HepG2 (cell line): Measurements from ENCODE around the gene ELOVL5.

Experiments
- KAT8 ChIP-seq: IDR thresholded peaks from 2 replicates; pipeline ENCODE4 v1.6.1; 2016; ENCODE audit warnings: missing genetic modification reagents, missing compliant biosample characterization
- TF ChIP-seq, protein P1 (sequence below), 2 experiments: fragments of 450-650 bp in 1 of 2; sonication (generic) in 1 of 2; formaldehyde crosslinking; IDR thresholded peaks; 2 replicates each; pipeline versions ENCODE4 v1.5.0 to v1.8.0; 2020 to 2022; ENCODE audit warnings: mild to moderate bottlenecking in 1 of 2, missing genetic modification reagents in 1 of 2

DNA sequence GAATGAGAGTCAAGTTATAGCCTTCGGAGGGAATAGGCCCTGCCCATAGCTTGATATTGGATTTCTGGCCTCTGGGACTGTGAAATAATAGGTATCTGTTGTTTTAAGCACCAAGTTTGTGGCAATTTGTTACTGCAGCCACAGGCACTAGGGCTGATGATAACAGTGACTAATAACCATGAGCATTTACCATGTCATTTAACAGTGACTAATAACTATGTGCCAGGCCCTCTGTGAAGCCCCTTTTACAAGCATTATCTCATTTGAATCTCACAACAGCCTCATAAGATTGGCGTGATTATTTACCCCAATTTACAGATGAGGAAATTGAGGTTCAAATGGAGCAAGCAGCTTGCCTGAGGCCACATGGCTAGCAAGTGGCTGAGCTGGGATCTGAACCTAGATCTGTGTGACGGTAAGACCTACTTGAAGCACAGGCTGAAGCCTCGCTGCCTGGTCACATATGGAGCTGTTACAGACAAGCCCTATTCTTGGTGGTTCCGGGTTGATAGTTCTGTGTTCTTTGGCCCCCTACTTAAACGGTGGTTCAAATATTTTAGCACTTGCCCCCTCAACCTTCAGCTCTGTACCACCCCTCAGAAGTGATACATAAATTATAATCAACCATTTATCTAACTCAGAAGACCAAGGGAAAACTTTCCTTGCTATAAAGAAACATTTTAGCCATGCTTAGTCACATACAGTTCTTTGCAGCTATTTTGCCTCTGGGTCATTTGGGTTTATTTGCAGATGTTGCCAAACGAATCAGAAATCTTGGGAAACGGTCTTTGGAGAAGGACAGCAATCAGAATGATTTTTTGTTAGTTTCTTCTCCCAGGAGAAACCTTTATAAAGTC, 98.3 kb downstream of the ELOVL5 start:
- TF ChIP-seq, protein P1, sequence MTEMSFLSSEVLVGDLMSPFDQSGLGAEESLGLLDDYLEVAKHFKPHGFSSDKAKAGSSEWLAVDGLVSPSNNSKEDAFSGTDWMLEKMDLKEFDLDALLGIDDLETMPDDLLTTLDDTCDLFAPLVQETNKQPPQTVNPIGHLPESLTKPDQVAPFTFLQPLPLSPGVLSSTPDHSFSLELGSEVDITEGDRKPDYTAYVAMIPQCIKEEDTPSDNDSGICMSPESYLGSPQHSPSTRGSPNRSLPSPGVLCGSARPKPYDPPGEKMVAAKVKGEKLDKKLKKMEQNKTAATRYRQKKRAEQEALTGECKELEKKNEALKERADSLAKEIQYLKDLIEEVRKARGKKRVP (CRISPR knock-in tag; IDR thresholded peaks at IDR 0.05), result no peak
- no peak for TF ChIP-seq KAT8 (CRISPR knock-in tag)
